B cell (primary cell): Measurements from ENCODE around the gene CPM. TPM values are rescaled to one million over a fixed set of nuclear protein-coding genes. Genes with fewer than 3 reads are reported as not detected.
"Not testable (repeated sequence)": the region's sequence is repeated elsewhere in the genome, so short reads cannot be mapped to it uniquely, and the experiment has no call there.

Experiments used
- ATAC-seq: fragments of 200-7000 bp; cut with Tn5 transposase; one replicate; pipeline ENCODE4 v1.10.0; 2021; ENCODE audit warnings: low read depth, mild to moderate bottlenecking, moderate number of reproducible peaks, moderate library complexity
- CTCF ChIA-PET: fragments of 350-600 bp; sonication (Branson Sonifier 250); formaldehyde crosslinking; loops from one replicate; lab custom pipeline; 2021; ENCODE audit warnings: antibody characterized with exemption, inconsistent platforms; lab: Charles Lee
- POLR2A ChIA-PET: fragments of 350-600 bp; sonication (Branson Sonifier 250); formaldehyde crosslinking; loops from one replicate; lab custom pipeline; 2021; ENCODE audit warnings: antibody characterized with exemption; lab: Charles Lee
- DNase-seq: peaks from one replicate; pipeline ENCODE4 v3.0.0; 2013
- H2AFZ ChIP-seq: 2 replicates; pipeline ENCODE4 v1.6.1; 2012; ENCODE audit warnings: mild to moderate bottlenecking, low read depth, low read length; ENCODE audit not compliant: insufficient read depth, poor library complexity, severe bottlenecking
- H3K27ac ChIP-seq, 2 donors: 1 replicate in 1 of 2; 2 replicates in 1 of 2; pipeline ENCODE4 v1.5.1; 2012 to 2013; ENCODE audit warnings: low read length in 2 of 2, mild to moderate bottlenecking in 2 of 2, moderate library complexity in 1 of 2
- H3K27me3 ChIP-seq, 4 experiments: fragments of 200-600 bp in 1 of 4; sonication (generic) in 1 of 4; replicated peaks in 1 of 4; 1 replicate in 2 of 4; 2 replicates in 2 of 4; pipeline versions ENCODE4 v1.6.1 to v1.7.0; 2013 to 2016; ENCODE audit warnings: low read length in 3 of 4, mild to moderate bottlenecking in 2 of 4, mixed read lengths in 1 of 4, moderate library complexity in 1 of 4; ENCODE audit not compliant: insufficient read depth in 4 of 4, control insufficient read depth in 3 of 4; ENCODE audit errors: control extremely low read depth in 1 of 4
- H3K36me3 ChIP-seq, 2 experiments: replicated peaks in 1 of 2; 1 replicate in 1 of 2; 2 replicates in 1 of 2; pipeline versions ENCODE4 v1.6.1 to v1.7.1; 2013; ENCODE audit warnings: low read length in 1 of 2; ENCODE audit not compliant: insufficient read depth in 2 of 2, control insufficient read depth in 1 of 2; ENCODE audit errors: control extremely low read depth in 1 of 2, extremely low read depth in 1 of 2
- H3K4me1 ChIP-seq, 2 donors: fragments of 200-600 bp in 1 of 2; sonication (generic) in 1 of 2; 1 replicate in 1 of 2; 2 replicates in 1 of 2; pipeline versions ENCODE4 v1.5.1 to v1.6.1; 2013 to 2017; ENCODE audit warnings: low read length in 2 of 2; ENCODE audit not compliant: control insufficient read depth in 2 of 2, insufficient read depth in 2 of 2
- H3K4me2 ChIP-seq: replicated peaks from 2 replicates; pipeline ENCODE3; 2012; ENCODE audit warnings: mild to moderate bottlenecking, low read depth, low read length; ENCODE audit not compliant: poor library complexity, severe bottlenecking
- H3K4me3 ChIP-seq, 5 experiments: fragments of 200-600 bp in 1 of 5; sonication (generic) in 1 of 5; 1 replicate in 3 of 5; 2 replicates in 2 of 5; pipeline versions ENCODE4 v1.5.1 to v1.7.0; 2011 to 2016; ENCODE audit warnings: low read length in 4 of 5, mild to moderate bottlenecking in 4 of 5, low read depth in 2 of 5, control low read depth in 1 of 5, moderate library complexity in 1 of 5; ENCODE audit not compliant: insufficient read depth in 1 of 5; ENCODE audit errors: control extremely low read depth in 1 of 5, extremely low read depth in 1 of 5
- H3K79me2 ChIP-seq: fragments of 200-600 bp; sonication (generic); one replicate; pipeline ENCODE4 v1.6.0; 2016; ENCODE audit warnings: low read length; ENCODE audit not compliant: control insufficient read depth, insufficient read depth
- H3K9ac ChIP-seq: fragments of 200-600 bp; sonication (generic); 2 replicates; pipeline ENCODE4 v1.6.1; 2017; ENCODE audit warnings: mild to moderate bottlenecking, low read length, moderate library complexity
- H3K9me3 ChIP-seq, 3 donors: one replicate each; pipeline versions ENCODE4 v1.6.1 to v1.7.1; 2013; ENCODE audit warnings: low read length in 2 of 3; ENCODE audit not compliant: control insufficient read depth in 2 of 3, insufficient read depth in 1 of 3; ENCODE audit errors: control extremely low read depth in 1 of 3
- H4K20me1 ChIP-seq: 2 replicates; pipeline ENCODE4 v1.6.0; 2012; ENCODE audit warnings: mild to moderate bottlenecking, low read length; ENCODE audit not compliant: insufficient read depth, control insufficient read depth, poor library complexity, severe bottlenecking
- H3K27ac Mint-ChIP-seq: one replicate; pipeline ENCODE4 v1.8.0; 2021; ENCODE audit warnings: mixed read lengths
- H3K27me3 Mint-ChIP-seq: one replicate; pipeline ENCODE4 v1.8.0; 2021; ENCODE audit warnings: mixed read lengths
- H3K4me1 Mint-ChIP-seq: one replicate; pipeline ENCODE4 v1.8.0; 2021; ENCODE audit warnings: mixed read lengths
- H3K4me3 Mint-ChIP-seq: one replicate; pipeline ENCODE4 v1.8.0; 2021; ENCODE audit warnings: mixed read lengths
- H3K9me3 Mint-ChIP-seq: one replicate; pipeline ENCODE4 v1.8.0; 2022; ENCODE audit warnings: mixed read lengths; ENCODE audit not compliant: insufficient read depth
- CTCF ChIP-seq: fragments of 200-600 bp; IDR thresholded peaks from one replicate; pipeline ENCODE4 v1.8.0; 2022; ENCODE audit warnings: antibody characterized with exemption, mild to moderate bottlenecking
- EZH2 ChIP-seq: IDR thresholded peaks from 2 replicates; pipeline ENCODE4 v1.6.1; 2012; ENCODE audit warnings: borderline replicate concordance, low read depth, mild to moderate bottlenecking, moderate library complexity, low read length; ENCODE audit not compliant: insufficient read depth, poor library complexity, severe bottlenecking
- WGBS: methylation state at CpG from one replicate; pipeline ENCODE4 v1.1.5; 2013; ENCODE audit warnings: missing lambda C conversion rate; ENCODE audit not compliant: insufficient coverage; 5-methylcytosine and 5-hydroxymethylcytosine counted together
- intact Hi-C: fragments of 100-400 bp; cut with micrococcal nuclease; formaldehyde crosslinking; loops from one replicate; pipeline ENCODE4 v1.10.0; 2022
- polyA plus RNA-seq: library from polyadenylated mRNA; depleted of rRNA; stranded (reverse); fragments of >200 nt; gene quantifications from 2 replicates; pipeline ENCODE4 v1.2.3, GENCODE V29; 2012
- total RNA-seq, 2 donors: library from RNA; stranded (reverse); fragments of 120-200 nt in 1 of 2; gene quantifications; 1 replicate in 1 of 2; 2 replicates in 1 of 2; pipeline versions ENCODE4 v1.2.3 to v1.2.4, GENCODE V29; 2013 to 2022

The CPM gene
- total and polyA plus RNA-seq, 2 donors (not counting 1 experiment from before 2014, with no cell fraction given), result 1.2 to 5.0 TPM

DNA sequence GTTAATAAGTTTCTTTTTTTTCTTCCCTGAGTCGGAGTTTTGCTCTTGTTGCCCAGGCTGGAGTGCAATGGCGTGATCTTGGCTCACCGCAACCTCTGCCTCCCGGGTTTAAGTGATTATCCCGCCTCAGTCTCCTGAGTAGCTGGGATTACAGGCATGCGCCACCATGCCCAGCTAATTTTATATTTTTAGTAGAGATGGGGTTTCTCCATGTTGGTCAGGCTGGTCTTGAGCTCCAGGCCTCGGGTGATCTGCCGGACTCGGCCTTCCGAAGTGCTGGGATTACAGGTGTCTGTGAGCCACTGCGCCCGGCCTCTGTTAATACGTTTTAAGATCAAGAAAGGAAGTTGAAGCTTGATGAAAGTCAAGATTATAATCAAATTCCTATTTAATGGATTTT lies 113.5 kb downstream of the CPM start:
- not testable (repeated sequence) for DNase-seq, H2AFZ ChIP-seq, H3K27ac Mint-ChIP-seq, H3K9me3 ChIP-seq, H3K9ac ChIP-seq, H3K4me2 ChIP-seq, H3K4me3 ChIP-seq, H3K9me3 Mint-ChIP-seq, H3K27ac ChIP-seq, H3K27me3 Mint-ChIP-seq, ATAC-seq, H3K4me1 ChIP-seq, H3K27me3 ChIP-seq, H3K4me3 Mint-ChIP-seq
- Histone ChIP-seq H3K36me3 (peaks cover 14 to 76% of the 10 kb centered on the region in 2 experiments), H3K79me2 (peaks cover 25% of the 10 kb centered on the region), H4K20me1 (peaks cover 11% of the 10 kb centered on the region)
- CTCF ChIA-PET, result interaction anchor here (1.4 to 3.2 kb wide), 2 partner anchors 10 to 11 kb away, joined by 3 to 18 read pairs; no protein-coding TSS in a partner anchor
- WGBS, result 100% methylated on average over 6 of the region's 13 CpGs
- intact Hi-C loops, result loop anchor here (10.0 kb wide), 1 partner anchor 545 kb away; no protein-coding TSS in a partner anchor
- POLR2A ChIA-PET, result interaction anchor here (1.1 to 1.2 kb wide), 2 partner anchors 8 to 12 kb away, joined by 3 to 16 read pairs; partner anchors contain the start of gene MDM2
- peaks cover 18% of the 10 kb centered on the region for H3K4me1 Mint-ChIP-seq

DNA sequence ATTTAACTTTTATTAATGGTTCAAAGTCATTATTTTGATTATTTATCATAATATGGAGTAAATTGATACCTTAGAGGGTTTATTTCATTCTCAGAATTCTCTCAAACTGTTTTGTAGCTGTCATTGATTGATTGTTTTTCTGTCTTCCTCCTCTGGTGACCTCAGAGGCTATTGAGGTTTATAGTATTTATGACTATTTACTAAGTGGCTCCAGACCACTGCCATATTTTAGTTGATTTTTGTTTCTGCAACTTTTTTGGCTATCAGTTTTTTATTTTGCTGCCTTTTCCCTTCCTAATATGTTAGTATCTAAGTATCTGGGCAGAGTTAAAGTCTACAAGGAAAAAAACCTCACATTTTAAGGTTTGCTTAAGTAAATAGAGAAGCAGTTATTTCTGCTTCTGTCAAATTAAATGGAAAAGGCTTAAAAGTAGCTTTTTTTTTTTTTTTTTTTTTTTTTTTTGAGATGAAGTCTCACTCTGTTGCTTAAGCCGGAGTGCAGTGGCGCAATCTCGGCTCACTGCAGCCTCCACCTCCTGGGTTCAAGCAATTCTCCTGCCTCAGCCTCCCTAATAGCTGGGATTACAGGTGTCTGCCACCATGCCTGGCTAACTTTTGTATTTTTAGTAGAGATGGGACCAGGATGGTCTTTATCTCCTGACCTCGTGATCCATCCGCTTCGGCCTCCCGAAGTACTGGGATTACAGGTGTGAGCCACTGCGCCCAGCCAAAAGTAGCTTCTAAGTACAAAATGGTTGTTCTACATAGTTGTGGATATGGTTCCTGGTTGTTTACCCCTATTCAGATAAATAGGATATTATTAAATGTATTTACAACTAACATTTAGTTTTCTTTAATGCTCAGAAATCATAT lies 116.8 kb downstream of the CPM start:
- Histone ChIP-seq H2AFZ (no peak overlapping the region), H3K9ac (no peak overlapping the region), H3K4me1 (no peaks in the 10 kb centered on the region), H3K4me3 (no peak overlapping the region), H3K79me2 (peaks cover 21% of the 10 kb centered on the region), H4K20me1 (peaks cover 21% of the 10 kb centered on the region), H3K4me2 (no peak overlapping the region), H3K36me3 (peaks cover 19 to 73% of the 10 kb centered on the region in 2 experiments), H3K27ac (no peak overlapping the region), H3K27me3 (no peaks in the 10 kb centered on the region), H3K9me3 (no peaks in the 10 kb centered on the region)
- TF ChIP-seq CTCF (no peak), EZH2 (no peak)
- peaks cover 16% of the 10 kb centered on the region for H3K4me1 Mint-ChIP-seq
- H3K27ac Mint-ChIP-seq, result no peak overlapping the region
- intact Hi-C loops, result loop anchor here (10.0 kb wide), 1 partner anchor 549 kb away; no protein-coding TSS in a partner anchor
- ChIA-PET POLR2A (no interaction called here), CTCF (interaction anchor here (0.6 to 2.7 kb wide), 6 partner anchors 8 to 457 kb away, joined by 3 to 13 read pairs (median 4); partner anchors contain the start of gene MDM2)
- WGBS, result 100% methylated on average over 3 of the region's 8 CpGs
- no peaks in the 10 kb centered on the region for H3K9me3 Mint-ChIP-seq
- no peak overlapping the region for H3K4me3 Mint-ChIP-seq
- ATAC-seq (no peak), DNase-seq (no peak)
- no peaks in the 10 kb centered on the region for H3K27me3 Mint-ChIP-seq
